HG02852 (cell line): ENCODE measurements around the gene PHF2.

ENCODE experiments used
- ATAC-seq: cut with Tn5 transposase; IDR thresholded peaks from one replicate; pipeline ENCODE4 v1.9.1; 2021; ENCODE audit warnings: mild to moderate bottlenecking, moderate library complexity; ENCODE audit not compliant: unreplicated experiment

PHF2 gene

GRCh38 chr9:93567271-93567959 is 9.0 kb upstream of the PHF2 start:
- no peak for ATAC-seq

DNA sequence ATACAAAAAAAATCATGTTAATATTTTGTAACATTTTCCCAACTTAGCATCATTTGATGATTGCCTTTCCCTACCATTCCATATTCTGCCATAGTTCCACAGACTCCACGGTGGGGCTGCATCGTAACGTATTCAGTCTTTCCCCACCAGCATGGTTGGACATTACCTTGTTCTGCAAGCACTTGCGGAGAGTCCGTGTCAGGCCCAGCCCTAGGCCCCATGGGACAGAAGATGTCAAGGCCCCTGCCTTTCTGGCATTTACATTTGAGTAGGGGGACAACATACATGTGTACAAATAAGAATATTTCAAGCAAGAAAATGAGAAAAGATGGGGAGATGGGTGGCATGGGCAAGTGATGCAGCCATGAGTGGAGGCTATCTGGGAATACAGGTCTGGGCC is 8.2 kb upstream of the PHF2 start:
- ATAC-seq = no peak

DNA sequence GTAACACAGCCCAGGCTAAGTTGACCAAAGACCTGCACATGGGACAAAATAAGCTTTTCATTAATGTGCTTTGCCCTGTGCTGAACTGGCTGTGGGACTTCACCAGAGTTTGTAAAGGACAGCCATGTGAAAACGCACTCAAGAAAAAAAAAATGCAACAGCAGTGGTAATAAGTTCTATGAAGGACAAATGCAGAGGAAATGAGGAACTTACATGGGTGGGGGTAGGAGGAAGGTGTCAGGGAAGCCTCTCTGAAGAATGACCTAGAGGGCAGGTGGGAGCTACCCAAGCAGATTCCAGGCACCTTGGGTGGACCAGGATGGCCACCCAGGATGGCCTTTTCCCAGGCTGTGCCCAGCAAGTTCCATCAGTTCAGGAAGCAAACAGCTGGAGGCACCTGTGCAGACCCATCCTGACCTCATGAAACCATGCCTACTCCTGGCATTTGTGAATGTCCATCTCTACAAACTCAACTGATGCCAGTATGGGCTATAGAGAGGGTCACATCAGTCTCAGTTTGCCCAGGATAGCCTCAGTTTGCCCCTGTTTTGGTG is 6.7 kb upstream of the PHF2 start:
- no peak for ATAC-seq

- no peak for ATAC-seq
Measured at GRCh38 chr9:93572221-93572620, 4.2 kb upstream of the PHF2 start.

DNA sequence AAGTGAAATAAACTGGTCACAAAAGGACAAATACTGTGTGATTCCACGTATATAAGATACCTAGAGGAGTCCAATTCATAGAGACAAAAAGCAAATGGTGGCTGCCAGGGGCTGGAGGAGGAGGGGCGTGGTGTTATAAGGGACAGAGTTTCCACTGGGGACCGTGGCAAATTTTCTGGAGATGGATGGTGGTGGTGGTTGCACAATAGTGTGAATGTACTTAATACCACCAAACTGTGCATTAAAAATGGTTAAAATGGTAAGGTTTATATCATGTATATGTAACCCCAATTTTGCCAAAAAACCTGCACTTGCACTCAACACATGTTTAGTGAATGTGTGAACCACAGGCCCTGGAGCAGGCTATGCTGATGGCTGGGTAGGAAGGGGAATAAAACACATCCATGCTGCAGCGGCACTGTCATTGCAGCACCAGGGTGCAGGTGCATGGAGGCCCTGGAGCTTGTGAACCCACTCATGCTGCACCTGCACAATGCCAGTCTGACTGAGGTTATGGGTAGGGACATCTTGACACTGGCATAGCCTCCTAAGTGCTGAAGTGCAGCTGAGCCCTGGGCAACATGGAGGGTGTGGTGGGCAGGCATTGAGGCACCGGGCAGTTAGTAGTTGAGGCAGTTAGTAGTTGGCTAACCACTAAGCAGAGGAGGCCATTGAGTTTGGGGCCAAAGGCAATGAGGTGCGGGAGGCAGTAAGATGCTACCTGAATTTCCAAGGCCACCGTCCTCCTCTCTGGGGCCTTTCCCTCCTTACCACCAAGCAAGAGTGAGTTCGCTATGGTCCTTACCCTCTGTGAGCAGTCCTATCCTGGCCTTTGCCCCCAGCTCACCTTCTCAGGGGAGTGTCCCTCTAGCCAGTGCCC is 3.5 kb upstream of the PHF2 start:
- ATAC-seq = no peak

- no peak for ATAC-seq
Measured at GRCh38 chr9:93573516-93573828, 2.9 kb upstream of the PHF2 start.

- no peak for ATAC-seq
Measured at GRCh38 chr9:93574091-93574899, 2.1 kb upstream of the PHF2 start.

DNA sequence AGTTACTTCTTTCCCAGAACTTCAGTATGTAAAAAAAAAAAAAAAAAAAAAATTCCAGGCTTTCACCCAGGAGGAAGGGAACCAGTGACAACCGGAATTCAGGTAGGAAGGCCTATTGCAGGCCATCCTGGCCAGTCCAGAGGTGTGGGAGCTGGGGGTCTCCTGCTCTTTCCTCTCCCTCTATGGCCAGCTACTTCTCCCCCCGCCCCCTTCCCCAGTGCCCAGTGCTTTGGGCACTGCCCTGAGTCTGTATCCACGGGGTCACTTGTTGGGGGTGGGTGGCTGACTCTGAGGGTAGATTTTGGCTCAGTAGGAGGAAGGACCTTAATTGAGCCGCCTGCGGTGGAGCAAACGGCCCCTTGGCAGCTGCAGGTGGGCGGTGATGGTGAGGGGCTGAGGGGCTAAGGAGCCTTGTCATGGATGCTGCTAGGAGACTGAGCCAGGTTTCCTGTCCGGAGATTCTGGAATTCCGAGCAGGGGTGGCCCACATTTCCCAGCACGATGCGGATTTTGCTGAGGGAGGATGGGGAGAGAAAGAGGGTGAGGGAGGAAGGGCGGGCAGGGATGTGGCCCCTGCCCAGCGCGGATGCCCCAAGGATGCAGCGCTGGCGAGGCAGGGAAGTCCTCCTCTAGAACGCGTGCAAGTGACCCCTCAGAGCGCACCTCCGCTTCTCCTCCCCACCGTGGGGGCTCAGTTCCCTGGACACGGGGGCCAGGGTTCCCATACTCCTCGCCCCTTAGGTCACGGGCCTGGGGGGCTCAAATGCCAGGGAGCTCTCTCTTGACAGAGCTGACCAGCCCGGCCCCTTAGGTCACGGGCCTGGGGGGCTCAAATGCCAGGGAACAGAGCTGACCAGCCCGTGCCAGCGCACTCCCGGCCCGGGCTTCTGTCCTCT is 1.2 kb upstream of the PHF2 start:
- no peak for ATAC-seq

DNA sequence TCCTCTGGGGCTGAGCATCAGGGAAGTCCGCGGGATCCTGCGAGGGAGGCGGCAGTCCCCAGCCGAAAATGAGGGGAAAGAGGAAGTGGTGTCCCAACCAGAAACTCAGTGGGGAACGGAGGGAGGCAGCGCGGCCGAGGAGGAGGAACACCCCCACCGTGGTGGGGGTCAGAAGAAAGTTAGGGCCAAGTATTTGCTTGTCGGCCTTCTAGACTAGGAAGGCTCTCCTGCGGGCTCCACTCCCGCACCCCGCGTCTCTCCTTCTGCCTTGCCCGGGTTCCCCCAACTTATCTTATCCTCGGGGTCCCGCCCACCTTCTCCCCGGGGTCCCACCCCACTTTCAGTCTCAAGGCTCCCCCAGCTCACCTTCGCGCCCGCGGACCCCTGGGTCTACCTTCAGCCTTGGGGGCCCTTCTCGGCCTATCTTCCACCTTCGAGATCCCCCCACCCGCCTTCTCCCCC is 557 bp upstream of the PHF2 start:
- peak; percentile 40 for ATAC-seq

DNA sequence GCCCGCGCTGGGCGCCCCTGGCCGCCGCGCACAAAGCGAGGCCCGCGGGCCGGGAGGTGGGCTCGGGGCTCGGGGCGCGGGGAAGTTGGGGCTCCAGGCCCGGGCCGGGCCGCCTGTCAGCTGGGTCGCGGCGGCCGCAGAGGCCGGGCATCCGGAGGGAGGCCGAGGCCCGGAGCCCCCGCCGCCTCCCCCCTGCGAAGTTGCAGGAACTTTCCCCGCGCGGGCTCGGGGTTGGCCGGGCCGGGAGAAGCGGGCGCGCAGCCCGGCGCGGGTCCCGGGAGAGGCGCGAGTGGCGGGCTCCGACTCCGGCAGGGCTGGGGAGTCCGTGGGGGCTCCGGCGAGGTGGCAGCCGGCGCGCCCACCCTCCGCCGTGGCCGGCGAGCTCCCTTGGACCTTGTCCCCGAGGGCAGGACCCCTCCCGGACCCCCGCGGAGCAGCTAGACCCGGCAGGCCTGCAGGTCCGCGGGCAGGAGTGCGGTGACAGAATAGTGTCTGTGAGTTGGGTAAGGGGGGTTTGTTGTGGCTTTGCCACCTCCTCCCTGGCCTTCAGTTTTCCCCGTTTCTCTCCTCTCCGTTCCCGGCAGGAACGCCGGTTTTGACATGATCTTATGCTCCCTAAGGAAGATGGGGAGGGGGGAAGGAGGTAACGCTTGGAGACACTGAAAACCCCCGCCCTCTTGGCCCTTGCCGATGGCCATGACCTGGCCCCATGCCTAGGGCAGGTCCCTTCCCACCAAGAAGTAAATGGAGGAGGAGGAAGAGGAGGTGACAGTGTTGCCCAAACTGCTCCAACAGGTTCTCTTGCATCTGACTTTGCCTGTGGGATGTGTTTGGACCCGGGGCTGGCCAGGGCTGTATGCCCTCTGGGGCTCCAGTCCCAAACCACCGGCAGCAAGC is 942 bp downstream of the PHF2 start:
- ATAC-seq = peak; percentile 32

- ATAC-seq = no peak
Measured at GRCh38 chr9:93577975-93578682, 1.7 kb downstream of the PHF2 start.

DNA sequence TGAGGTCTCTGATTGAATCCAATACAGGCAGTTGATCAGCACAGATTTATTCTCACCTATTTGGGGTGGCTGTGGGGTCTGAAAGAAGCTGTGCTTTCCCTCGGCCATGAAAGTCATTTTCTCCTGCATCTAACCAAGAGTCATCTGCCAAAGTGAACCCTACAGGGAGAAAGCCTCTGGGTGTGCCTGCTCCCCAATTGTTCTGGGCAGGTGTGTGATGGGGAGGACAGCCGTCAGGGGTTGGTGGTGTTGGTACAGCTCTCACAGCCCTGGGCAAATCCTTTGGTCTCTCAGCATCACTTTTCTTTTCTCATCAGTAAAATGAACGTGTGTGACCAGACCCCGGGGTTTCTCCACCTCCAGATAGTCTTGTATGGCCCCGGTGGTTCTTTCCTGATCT is 2.5 kb downstream of the PHF2 start:
- ATAC-seq = no peak

DNA sequence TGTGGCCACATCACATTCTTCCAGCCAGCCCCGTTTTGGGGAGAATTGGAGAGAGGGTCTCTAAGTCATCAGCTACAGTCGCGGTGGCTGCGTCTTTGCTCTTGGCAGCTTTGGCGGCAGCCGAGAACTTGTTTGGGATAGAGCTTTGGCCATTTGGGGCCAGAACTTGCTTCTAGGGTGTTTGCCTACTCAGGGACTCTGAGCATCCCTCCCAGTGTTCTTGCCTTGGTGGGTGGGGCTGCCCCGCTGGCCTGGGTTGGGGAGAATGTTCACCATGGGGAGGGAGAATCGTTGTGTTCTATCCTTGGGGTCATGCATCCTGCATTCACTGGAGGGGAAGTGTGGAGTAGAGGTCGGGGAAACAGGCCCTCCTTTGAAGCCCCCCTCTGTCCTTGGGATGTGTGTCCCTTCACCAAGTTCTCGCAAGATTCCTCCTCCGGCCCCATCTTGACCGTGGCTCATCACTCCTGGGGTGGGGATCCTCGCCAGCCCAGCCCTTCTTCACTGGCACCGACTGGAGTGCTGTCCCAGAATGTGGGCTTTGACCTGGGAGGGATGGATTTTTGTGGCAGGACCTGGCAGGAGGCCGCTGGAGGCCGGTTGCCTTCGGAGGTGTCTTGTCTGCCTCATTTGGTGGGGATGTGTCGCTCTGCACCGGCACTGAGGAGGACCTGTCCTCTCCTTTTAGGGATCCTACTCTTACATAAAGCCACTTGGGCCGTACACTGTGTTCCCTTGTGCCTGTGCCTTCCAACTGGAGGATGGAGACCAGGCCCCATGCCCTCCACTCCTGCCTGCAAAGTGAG is 3.5 kb downstream of the PHF2 start:
- ATAC-seq = no peak

DNA sequence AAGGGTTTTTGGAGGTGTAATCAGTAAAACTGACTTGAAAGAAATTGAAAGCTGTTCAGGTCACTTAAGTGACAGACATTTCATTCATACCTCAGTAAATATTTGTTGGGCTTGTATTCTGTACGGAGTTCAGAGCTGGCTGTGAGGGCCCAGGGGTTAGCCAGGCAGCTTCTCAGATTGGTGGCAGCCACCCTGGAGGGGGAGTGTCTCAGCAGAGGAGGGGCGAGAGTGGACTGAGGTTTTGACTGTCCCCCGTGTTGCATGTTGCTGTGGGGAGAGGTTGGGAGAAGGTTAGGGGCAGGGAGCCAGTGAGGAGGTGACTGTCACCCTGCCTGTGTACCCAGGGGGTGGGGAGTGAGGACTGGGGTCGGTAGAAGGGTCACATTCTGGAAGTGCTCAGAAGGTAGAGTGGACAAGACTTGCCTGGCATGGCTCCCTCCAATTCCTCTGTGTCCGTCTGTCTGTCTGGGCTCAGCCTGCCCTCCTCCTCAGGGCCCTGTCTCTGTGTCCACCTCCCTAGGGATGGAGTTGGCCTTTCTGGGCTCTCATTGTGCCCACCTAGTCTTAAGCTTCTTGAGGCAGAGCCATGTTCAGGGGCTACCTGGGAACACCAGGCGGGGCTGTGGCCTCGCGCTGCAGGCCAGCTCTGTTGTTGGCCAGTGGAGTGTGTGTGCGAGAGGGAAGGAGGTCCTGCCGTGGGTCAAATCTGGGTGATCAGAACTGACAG is 4.4 kb downstream of the PHF2 start:
- no peak for ATAC-seq

GRCh38 chr9:93582115-93582514 is 5.7 kb downstream of the PHF2 start:
- ATAC-seq = no peak

GRCh38 chr9:93582550-93582949 is 6.2 kb downstream of the PHF2 start:
- no peak for ATAC-seq

DNA sequence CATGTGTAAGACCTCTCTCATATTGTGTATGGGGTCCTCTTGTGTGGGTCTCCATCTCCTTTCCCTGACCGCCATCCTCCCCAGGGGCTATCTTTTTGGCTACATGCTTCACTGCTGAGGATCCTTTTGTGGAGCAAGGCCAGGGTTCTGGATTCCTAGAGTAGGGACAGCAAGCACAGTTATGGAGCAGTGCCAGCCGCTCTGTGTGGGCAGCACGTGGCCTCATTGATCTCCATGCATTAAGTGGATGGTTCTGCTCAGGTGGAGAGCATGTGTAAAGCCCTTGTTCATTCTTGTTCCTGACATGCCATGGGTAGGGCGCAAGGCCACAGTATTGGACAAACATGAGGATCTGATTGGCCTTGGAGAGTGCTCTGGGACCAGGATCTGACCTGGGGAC is 8.9 kb downstream of the PHF2 start:
- no peak for ATAC-seq
